Femur (tissue), 1 donor: ENCODE measurements around the gene SBNO2.

ENCODE experiments used
- DNase-seq: peaks from one replicate; pipeline ENCODE4 v3.0.0-alpha.2; 2017

The SBNO2 gene, protein sequence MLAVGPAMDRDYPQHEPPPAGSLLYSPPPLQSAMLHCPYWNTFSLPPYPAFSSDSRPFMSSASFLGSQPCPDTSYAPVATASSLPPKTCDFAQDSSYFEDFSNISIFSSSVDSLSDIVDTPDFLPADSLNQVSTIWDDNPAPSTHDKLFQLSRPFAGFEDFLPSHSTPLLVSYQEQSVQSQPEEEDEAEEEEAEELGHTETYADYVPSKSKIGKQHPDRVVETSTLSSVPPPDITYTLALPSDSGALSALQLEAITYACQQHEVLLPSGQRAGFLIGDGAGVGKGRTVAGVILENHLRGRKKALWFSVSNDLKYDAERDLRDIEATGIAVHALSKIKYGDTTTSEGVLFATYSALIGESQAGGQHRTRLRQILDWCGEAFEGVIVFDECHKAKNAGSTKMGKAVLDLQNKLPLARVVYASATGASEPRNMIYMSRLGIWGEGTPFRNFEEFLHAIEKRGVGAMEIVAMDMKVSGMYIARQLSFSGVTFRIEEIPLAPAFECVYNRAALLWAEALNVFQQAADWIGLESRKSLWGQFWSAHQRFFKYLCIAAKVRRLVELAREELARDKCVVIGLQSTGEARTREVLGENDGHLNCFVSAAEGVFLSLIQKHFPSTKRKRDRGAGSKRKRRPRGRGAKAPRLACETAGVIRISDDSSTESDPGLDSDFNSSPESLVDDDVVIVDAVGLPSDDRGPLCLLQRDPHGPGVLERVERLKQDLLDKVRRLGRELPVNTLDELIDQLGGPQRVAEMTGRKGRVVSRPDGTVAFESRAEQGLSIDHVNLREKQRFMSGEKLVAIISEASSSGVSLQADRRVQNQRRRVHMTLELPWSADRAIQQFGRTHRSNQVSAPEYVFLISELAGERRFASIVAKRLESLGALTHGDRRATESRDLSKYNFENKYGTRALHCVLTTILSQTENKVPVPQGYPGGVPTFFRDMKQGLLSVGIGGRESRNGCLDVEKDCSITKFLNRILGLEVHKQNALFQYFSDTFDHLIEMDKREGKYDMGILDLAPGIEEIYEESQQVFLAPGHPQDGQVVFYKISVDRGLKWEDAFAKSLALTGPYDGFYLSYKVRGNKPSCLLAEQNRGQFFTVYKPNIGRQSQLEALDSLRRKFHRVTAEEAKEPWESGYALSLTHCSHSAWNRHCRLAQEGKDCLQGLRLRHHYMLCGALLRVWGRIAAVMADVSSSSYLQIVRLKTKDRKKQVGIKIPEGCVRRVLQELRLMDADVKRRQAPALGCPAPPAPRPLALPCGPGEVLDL (N-terminal part only)

DNA sequence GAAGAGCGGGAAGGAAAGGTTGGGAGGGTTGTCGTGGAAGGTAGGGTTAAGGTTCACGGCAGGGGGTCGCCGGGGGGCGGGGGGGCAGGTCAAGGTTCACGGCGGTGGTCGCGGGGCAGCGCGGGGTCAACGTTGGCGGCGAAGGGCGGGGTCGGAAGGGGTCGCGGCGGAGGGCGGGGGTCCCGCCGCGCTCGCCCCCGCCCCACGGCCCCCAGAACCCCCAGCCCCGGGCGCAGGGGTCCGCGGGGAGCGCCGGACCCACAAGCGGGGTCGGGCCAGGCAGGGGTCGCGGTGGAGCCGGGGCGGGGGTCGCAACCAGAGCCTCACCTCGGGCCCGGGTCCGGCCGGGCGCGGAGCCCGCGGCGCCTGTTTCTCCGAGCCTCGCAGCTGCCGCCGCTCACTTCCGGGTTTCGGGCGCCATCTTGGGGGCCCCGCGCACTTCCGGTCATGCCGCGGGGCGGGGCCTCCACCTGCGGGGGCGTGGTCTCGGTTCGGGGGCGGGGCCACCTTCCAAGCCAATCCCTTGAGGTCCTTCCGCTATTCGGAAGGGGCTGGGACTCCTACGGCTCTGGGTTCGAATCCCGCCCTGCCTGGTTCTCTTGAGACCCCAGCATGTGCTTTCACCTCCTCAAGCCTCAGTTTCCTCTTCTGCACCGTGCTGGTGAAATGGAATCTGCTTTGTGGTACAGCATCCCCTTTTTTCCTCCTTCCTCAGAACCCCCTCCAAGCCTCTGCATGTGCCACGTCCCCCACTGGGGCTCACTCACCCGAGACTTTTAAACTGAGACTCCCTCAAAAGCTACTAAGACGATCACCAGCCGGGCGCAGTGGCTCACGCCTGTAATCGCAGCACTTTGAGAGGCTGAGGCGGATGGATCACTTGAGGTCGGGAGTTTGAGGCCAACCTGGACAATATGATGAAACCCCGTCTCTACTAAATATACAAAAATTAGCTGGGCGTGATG lies at the start of gene SBNO2:
Gene SBNO2 (minus strand): TSS at position 424 of the 965 bp plus-strand sequence. CDS start 19,992 bp downstream, outside the sequence.
- peak; percentile 91 for DNase-seq

DNA sequence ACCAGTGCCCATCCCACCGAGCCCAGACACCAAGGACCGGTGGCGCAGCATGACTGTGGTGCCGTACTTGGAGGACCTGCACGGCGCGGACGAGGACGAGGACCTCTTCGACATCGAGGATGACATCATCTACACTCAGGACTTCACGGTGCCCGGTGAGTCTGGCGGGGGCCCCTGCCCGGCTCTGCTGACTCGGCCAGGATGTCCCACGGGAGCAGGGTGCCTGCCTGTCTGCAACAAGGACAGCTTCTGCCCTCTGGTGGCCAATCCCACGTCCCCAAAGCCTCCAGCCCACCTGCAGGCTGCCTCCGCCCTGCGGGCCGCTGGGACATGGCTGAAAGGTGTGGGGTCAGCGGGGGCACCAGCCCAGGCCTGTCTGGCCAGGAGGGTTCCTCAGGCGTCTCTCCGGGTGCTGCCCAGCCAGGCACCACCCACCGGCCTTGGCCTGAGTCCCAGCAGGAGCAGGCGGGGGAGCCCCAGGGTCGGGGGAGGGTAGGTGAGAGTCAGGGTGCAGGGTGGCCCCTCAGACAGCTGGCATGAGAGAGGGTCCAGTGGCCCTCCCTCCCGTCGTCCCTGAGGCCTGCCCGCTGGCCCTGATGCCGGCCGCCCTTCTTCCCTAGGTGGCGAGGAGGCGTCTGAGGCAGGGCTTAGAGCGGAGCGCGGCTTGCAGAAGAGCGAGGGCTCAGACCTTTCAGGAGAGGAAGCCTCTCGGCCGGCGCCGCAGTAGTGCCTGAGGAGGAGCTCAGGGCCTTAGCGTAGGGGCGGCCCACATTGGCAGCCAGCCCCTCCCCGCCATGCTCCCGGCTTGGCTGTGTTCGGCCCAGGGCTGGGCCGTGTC lies 49.2 kb upstream of the SBNO2 start:
- no peak for DNase-seq

DNA sequence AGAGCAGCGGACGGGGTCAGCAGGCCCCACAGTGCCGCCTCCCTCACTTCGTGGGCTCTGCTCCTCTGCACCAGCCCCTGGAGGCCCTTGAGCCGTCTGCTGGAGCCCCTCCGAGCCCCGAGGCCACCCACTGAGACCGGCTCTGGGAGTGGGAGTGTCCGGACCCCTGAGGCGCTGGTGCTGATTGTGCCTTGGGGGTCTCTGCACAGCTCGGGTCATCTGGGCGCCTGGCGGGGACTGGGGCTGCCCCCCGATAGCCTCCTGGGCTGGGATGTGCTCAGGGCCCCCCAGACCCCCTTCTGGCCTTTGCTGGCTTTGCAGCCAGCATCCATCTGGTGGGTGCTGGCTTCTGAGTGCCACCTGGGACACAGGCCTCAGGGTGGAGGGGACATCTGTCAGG lies 48.3 kb upstream of the SBNO2 start:
- DNase-seq: no peak

DNA sequence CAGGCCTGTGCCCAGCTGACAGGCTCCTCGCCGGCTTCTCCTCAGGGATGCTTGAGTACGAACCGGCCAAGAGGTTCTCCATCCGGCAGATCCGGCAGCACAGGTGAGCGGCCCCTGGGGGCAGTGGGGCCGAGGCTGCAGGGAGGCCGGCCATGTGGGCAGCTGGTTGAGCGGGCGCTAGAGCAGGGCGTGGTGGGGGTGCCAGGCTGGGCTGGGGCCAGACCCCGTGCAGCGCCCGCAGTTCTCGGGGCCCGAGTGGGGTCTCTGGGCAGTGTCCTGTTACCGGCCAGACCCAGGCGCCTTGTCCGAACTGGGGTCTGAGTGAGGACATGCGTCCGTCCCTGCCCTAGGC lies 47.8 kb upstream of the SBNO2 start:
- no peak for DNase-seq

DNA sequence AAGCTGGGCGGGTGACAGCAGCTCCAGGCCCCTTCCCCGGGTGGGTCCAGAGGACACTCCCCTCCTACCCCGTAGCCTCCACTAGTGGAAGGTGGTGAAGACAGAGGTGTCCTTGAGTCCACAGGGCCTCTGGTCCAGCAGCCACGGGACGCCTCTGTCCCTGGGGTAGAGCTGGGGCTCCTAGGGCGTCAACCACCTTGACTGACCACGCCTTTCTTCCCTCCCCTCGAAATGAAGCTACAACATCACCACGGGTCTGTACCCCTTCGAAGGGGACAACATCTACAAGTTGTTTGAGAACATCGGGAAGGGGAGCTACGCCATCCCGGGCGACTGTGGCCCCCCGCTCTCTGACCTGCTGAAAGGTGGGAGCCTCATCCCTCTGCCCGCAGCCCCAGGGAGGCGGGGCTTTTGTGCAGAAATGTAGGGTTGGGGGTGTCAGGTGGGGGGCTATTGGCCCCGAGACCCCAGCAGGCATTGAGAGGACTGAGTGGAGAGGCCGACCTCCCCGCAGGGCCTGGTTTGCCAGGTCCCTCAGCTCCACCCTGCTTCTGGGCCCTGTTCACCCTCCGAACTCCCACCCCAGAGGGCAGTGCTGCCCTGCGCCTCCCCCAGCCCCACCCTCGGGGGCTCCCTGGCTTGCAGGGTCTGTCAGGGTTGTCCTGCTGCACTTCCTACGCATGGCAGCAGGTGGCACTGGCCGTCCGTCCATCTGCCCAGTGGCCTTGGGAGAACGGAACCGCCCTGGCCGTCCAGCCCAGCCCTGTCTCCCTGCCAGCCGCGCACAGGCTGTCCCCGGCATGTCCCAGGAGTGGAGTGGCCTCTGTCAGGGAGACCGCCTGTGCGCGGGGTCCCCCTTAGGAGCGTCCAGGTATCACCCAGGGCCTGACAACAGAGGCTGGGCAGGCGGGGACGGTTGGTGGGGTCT lies 47.2 kb upstream of the SBNO2 start:
- DNase-seq: peak; percentile 79

DNA sequence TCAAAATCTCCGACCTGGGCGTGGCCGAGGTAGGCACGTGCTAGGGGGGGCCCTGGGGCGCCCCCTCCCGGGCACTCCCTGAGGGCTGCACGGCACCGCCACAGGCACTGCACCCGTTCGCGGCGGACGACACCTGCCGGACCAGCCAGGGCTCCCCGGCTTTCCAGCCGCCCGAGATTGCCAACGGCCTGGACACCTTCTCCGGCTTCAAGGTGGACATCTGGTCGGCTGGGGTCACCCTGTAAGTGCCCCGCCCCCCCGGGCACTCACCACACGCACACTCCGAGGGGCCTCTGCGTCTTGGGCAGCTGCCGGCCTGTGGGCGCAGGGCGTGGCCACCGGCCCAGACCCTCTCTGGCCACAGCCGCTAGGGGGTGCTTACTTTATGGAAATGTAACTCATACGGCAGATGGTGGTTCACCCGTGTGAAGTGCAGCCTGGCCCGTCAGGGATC lies 46.4 kb upstream of the SBNO2 start:
- no peak for DNase-seq

DNA sequence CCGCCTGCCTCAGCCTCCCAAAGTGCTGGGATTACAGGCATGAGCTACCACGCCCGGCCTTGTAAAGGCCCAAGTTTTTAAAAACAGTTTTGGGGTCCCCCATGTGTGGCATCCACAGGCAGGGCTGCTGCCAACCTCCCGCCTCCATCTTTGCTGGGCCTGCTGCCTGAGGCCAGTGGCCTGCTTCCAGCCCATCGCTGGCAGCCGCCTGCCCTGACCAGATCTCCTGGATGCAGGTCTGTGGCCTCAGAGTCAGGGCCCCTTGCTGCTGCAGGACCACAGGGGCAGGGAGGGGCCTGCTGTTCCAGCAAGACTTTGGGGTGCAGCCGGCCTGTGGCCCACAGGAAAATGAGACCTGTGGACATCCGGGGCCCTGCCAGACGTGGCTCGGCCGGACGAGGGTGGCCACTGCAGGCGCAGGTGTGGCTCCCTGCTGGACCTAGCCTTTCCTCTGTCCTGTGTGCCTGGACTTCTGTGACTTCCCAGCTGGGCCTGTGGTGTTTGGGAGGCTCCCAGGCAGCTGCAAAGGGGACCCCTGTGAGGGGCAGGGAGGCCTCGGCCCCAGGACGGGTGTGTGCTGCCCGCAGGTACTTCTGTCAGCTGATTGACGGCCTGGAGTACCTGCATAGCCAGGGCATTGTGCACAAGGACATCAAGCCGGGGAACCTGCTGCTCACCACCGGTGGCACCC lies 45.9 kb upstream of the SBNO2 start:
- DNase-seq: no peak

DNA sequence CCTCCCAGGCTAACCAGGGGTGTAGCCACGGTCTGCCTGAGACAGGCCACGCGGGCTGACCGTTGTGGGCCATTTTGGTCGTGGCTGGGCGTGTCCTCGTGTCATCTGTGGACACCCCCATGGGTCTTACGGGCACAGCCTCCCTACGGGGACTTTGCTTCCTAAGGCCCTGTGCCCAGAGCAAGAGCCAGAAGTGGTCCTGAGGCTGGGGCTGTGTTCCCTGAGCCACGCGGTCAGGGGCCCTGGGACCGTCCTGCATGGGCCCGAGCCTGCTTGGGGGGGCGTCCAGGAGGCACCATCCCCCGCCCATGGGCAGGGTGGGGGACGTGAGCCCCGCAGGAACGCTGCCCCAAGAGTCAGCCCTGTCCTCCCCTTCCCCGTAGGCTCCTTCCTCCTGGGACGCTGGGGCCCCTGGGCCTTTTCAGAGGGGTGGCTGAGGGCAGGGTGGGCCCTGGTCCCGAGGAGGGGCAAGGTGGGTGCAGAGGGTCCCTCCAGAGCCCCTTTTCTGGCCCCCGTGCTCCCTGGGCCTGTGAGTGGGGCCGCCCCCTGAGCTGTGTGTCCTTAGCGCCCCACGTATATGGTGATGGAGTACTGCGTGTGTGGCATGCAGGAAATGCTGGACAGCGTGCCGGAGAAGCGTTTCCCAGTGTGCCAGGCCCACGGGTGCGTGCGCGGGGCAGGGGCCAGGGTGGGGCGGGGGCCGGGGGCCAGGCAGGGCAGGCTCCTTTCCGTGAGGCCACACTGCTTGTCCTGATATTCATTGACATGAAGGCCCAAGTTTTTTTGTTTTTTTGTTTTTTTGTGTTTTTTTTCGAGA lies 44.9 kb upstream of the SBNO2 start:
- no peak for DNase-seq

DNA sequence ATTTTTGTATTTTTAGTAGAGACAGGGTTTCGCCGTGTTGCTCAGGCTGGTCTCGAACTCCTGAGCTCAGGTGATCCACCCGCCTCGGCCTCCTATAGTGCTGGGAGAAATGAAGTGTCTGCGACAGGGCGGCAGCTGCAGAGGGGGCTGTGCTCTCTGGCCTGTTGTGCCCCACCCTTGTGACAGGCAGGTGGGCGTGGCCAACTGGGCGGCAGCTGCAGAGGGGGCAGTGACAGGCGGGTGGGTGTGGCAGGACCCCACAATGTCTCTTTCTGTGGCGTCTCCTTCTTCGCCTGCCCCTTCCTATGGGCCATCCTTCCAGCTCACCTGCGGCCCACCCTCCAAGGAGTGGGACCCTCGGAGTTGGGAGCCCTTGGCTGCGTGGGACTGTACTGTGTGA lies 43.3 kb upstream of the SBNO2 start:
- peak; percentile 80 for DNase-seq

DNA sequence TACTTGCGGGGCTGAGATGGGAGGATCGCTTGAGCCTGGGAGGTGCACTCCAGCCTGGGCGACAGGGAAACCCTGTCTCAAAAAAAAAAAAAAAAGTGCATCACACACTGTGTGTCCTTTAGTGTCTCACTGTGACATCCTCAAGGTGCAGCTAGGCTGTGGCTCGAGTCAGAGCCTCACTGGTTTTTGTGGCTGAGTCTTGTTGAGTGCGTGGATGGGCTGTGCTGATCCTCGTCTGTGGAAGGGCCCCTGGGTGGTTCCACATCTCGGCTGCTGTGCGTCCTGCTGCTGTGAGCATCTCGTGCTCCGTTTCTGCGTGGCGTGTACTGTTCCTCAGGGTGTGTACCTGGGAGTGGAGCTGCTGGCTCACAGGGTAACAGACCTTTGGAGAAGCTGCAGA lies 42.7 kb upstream of the SBNO2 start:
- no peak for DNase-seq

DNA sequence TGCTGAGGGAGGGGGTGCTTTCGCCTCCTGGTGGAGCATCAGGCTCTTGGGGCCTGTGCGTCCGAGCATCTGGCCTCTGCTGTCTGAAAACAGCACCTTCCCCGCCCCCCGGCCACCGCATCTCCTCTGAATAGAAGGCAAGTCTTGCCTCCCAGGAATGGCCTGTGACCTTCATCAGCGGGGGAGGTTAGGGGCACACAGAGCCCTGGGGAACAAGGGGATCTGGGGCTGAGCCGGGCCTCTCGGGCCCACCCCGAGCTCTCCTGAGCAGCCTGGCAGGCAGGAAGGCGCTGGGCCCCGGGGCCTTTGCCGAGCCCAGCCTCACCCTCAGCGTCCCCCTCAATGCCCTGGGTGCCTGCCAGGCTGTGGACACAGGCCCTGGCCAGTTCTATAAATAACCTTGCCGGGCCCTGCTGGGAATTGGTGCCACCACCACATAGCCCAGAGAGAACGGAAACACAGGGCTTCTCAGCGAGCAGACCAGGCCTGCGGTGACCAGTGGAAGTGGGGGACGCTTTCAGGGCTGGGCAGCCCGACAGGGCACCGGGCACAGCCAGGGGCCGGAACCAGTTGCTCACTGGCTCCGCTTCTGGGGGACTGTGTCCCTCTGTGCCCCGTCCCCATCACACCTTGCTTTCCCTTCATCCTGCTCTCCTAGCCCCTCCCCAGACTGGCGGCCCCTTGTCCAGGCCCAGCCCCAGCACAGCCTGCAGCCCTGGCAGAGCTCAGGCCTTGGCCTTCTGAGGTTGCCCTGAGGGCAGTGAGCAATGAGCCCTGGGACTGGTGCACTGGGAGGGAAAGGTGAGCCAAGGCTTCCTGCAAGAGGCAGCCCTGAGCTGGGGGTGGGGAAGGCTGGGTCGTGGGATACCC lies 41.0 kb upstream of the SBNO2 start:
- DNase-seq: peak; percentile 81

DNA sequence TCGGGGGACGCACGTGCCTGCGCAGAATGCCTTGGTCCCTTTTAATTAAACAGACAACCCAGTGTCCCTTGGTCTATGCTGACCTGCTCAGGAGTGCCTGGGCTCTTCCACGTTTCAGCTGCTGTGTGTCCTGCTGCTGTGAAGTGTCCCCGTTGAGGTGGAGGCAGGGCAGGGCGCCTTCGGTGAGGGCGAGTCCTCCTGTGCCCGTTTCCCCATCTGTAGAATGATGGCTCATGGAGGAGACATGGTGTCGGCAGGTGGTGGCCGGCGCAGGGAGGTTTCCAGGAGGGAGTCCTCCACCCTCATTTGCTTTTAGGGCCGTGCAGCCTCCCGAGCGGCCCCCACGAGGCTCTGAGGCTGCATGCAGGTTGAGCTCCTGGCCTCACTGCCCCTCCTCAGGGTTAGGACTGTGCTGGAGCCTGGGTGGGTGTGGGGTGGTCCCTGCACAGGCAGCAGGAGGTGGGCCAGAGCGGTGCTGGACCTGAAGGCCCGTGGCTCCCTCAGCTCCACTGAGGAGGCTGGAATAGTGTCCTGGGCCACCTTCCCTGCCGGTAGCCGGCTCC lies 40.3 kb upstream of the SBNO2 start:
- no peak for DNase-seq

DNA sequence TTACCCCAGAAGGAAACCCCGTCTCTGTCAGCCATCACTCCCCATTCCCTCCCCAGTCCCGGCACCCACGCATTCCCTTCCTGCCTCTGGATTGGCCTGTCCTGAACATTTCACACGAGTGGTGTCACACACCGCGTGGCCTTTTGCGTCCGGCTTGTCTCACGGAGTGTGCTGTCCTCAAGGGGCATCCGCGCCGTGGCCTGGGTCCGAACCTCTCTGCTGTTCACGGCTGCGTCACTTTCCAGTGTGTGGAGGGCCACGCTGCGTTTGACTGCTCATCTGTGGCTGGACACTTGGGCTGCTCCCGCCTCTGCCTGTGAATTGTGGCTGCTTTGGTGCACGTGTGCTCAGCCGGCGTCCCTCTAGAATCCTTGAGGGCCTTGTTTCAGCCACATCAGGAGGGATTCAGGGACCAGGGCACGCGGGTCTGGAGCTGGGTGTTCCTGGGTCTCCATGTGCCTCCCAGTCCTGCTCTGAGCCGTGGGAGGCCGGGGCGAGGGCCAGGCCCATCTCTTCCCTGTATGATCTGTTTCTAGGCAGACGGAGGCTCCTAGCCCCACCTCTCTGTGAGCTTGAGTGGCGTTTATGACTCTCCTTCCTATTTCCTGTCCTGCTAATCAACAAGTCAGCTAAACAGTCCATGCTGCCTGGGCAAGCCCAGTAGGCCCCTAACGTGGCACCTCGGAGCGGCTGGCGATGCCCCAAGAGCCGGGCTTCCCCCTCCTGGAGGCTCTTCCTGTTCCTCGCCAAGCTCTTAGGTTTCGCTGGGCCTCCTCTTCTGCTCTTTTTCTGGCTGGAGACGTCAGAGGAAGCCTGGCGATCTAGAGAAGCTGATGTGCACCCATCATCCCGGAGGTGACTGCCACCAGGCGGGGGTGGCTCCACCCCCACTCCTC lies 39.6 kb upstream of the SBNO2 start:
- DNase-seq: peak; percentile 80

DNA sequence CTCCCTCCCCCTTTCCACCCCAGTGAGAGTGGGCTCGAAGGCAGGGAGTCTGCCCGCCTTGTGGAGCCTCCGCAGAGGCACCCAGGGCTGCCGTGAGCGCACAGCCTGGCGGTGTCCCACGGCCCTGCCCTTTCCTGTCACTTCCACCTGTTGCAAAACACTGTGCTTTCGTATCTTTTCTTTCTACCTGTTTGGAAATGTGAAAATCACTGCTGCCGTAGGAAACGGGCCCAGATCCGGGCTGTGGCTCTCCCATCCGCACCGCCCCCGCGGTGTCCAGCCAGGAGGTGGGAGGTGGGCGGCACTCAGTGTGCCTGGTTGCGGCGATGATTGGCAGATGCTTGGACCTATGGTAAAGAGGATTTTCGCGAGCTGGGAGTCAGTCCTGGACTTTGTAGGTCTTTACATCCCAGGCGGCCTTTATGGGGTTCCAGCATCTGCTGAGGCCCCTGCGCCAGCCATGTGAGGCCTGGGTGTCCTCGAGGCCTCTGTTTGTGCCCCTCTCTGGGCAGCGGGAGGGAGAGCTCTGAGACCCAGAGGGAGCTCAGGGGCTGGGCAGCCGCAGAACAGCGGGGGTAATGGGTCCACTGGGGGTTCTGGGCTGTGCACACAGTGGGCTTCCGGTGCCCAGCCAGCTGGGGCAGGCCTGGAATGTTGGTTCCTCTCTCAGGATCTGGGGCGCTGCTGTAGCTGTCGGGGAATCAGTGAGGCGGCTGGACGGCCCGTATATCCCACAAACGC lies 37.6 kb upstream of the SBNO2 start:
- peak; percentile 50 for DNase-seq

DNA sequence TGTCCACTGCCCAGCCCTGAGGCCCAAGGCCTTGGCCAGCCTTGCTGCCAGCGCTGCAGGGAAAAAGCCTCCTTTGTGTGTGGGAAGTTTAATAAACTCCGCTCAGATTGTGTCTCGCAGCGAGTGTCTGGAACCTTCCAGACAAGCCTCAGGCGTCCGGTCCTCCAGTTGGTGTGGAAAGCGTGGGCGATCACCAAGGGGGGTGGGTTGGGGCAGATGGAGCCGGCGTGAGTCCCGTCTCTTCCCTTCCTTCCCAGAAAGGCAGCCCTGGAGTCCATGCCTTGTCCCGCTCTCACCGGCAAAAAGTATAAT lies 36.1 kb upstream of the SBNO2 start:
- no peak for DNase-seq
